Right lobe of liver (tissue), 6 donors: Measurements from ENCODE around the gene QPRT. TPM values are rescaled to one million over a fixed set of nuclear protein-coding genes. Genes with fewer than 3 reads are reported as not detected.

Experiments used
- ATAC-seq, 4 donors: fragments of 200-7000 bp; cut with Tn5 transposase; one replicate each; pipeline ENCODE4 v1.9.1; 2020; ENCODE audit warnings: mild to moderate bottlenecking in 4 of 4, moderate library complexity in 4 of 4
- DNase-seq, 3 donors: peaks; one replicate each; pipeline ENCODE4 v3.0.0-alpha.2; 2020
- H3K27ac ChIP-seq, 3 donors: fragments of 200-600 bp; one replicate each; pipeline ENCODE4 v1.8.0; 2022
- H3K27me3 ChIP-seq, 2 donors: fragments of 200-600 bp; one replicate each; pipeline ENCODE4 v1.8.0; 2022
- H3K36me3 ChIP-seq, 4 donors: fragments of 200-600 bp; sonication (generic) in 1 of 4; one replicate each; pipeline versions ENCODE4 v1.5.1 to v1.8.0; 2017 to 2022; ENCODE audit warnings: control low read depth in 1 of 4
- H3K4me1 ChIP-seq, 4 donors: fragments of 200-600 bp; sonication (generic) in 1 of 4; one replicate each; pipeline versions ENCODE4 v1.5.1 to v1.8.0; 2017 to 2022; ENCODE audit warnings: control low read depth in 1 of 4
- H3K4me3 ChIP-seq, 3 donors: fragments of 200-600 bp; one replicate each; pipeline ENCODE4 v1.8.0; 2022
- H3K9me3 ChIP-seq, 4 donors: fragments of 200-600 bp; sonication (generic) in 1 of 4; one replicate each; pipeline versions ENCODE4 v1.5.1 to v1.8.0; 2017 to 2022; ENCODE audit warnings: control low read depth in 1 of 4
- POLR2A ChIP-seq: fragments of 450-650 bp; IDR thresholded peaks from one replicate; pipeline ENCODE4 v1.6.1; 2017; ENCODE audit warnings: antibody characterized with exemption, mild to moderate bottlenecking
- WGBS: methylation state at CpG from one replicate; pipeline ENCODE4 v1.1.6; 2018; ENCODE audit warnings: low coverage, low lambda C conversion rate; ENCODE audit not compliant: insufficient coverage; ENCODE audit errors: missing lambda C conversion rate; 5-methylcytosine and 5-hydroxymethylcytosine counted together
- intact Hi-C, 2 donors: fragments of 100-400 bp; cut with DNase I; formaldehyde crosslinking; loops; one replicate each; pipeline versions ENCODE4 v1.11.2 to v1.14.1; 2022
- total RNA-seq, 6 experiments: library from RNA; depleted of rRNA in 2 of 6; stranded (reverse); fragments of >200 nt in 2 of 6; fragmentation: NEBNext Ultra II Directional in 3 of 6; extraction: Animal tissue kit (Norgen Biotek cat#: 25700) in 3 of 6; gene quantifications; one replicate each; pipeline versions ENCODE4 v1.1.0 to v1.2.4, GENCODE V29; 2016 to 2023
- TF ChIP-seq, protein P1 (sequence below), 4 donors: fragments of 200-600 bp in 3 of 4; fragments of 450-650 bp in 1 of 4; IDR thresholded peaks; one replicate each; pipeline versions ENCODE4 v1.5.1 to v1.8.0; 2016 to 2022; ENCODE audit warnings: antibody characterized with exemption in 4 of 4, mild to moderate bottlenecking in 2 of 4
- donor health status: DM: no; HTN: yes; CAD: no.
- donor health status: DM: no; HTN: no; CAD: no.
- donor health status: DM: no; HTN: no; CAD: no.
- donor health status: DM: no; HTN: yes; CAD: no.
- donor health status: DM: no; HTN: yes; CAD: no.

Gene QPRT
- total RNA-seq, 6 experiments from 2014 or later = 95.2 to 154 (median 128) TPM

DNA sequence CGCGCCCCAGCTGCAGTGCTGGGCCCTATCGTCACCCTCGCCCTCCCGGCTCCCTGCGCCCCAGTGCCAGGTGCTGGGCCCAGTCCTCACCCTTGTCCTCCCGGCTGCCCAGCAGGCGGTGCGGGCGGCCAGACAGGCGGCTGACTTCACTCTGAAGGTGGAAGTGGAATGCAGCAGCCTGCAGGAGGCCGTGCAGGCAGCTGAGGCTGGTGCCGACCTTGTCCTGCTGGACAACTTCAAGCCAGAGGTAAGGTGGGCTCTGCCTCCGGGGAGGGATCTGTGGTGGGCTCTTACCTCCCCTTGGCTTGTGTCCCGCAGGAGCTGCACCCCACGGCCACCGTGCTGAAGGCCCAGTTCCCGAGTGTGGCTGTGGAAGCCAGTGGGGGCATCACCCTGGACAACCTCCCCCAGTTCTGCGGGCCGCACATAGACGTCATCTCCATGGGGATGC is 17.9 kb downstream of the QPRT start:
- H3K27ac ChIP-seq = no peak overlapping the region
- DNase-seq = no peak
- ATAC-seq = no peak
- no peaks in the 10 kb centered on the region for H3K9me3 ChIP-seq
- peaks cover 0 to 23% (median 0%) of the 10 kb centered on the region in 4 donors for H3K4me1 ChIP-seq
- H3K36me3 ChIP-seq = peaks cover 0 to 5% (median 0%) of the 10 kb centered on the region in 4 donors
- intact Hi-C loops = loop anchor here in 1 of 2 donors (10.0 kb wide), 1 partner anchor 328 kb away; the partner anchor contains the start of gene C16orf92
- WGBS = 95% methylated on average over 9 of the region's 21 CpGs
- no peak overlapping the region for H3K4me3 ChIP-seq
- H3K27me3 ChIP-seq = no peaks in the 10 kb centered on the region
- TF ChIP-seq POLR2A = no peak
- TF ChIP-seq, protein P1, sequence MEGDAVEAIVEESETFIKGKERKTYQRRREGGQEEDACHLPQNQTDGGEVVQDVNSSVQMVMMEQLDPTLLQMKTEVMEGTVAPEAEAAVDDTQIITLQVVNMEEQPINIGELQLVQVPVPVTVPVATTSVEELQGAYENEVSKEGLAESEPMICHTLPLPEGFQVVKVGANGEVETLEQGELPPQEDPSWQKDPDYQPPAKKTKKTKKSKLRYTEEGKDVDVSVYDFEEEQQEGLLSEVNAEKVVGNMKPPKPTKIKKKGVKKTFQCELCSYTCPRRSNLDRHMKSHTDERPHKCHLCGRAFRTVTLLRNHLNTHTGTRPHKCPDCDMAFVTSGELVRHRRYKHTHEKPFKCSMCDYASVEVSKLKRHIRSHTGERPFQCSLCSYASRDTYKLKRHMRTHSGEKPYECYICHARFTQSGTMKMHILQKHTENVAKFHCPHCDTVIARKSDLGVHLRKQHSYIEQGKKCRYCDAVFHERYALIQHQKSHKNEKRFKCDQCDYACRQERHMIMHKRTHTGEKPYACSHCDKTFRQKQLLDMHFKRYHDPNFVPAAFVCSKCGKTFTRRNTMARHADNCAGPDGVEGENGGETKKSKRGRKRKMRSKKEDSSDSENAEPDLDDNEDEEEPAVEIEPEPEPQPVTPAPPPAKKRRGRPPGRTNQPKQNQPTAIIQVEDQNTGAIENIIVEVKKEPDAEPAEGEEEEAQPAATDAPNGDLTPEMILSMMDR (IDR thresholded peaks at IDR 0.05) = no peak

GRCh38 chr16:29697391-29697790 is 18.4 kb downstream of the QPRT start:
- TF ChIP-seq POLR2A = no peak
- TF ChIP-seq, protein P1 (IDR thresholded peaks at IDR 0.05) = no peak
- WGBS = 100% methylated on average over 1 of the region's 7 CpGs
- Histone ChIP-seq H3K27ac (no peak overlapping the region), H3K4me3 (no peak overlapping the region), H3K36me3 (peaks cover 0 to 5% (median 0%) of the 10 kb centered on the region in 4 donors), H3K9me3 (no peaks in the 10 kb centered on the region), H3K4me1 (peaks cover 0 to 23% (median 0%) of the 10 kb centered on the region in 4 donors), H3K27me3 (no peaks in the 10 kb centered on the region)
- no peak for DNase-seq
- intact Hi-C loops = loop anchor here in 1 of 2 donors (10.0 kb wide), 1 partner anchor 327 kb away; the partner anchor contains the start of gene C16orf92
- no peak for ATAC-seq

- no peaks in the 10 kb centered on the region for H3K27me3 ChIP-seq
- intact Hi-C loops = loop anchor here in 1 of 2 donors (10.0 kb wide), 1 partner anchor 327 kb away; the partner anchor contains the start of gene C16orf92
- no peak for ATAC-seq
- H3K27ac ChIP-seq = no peak overlapping the region
- H3K4me1 ChIP-seq = peaks cover 0 to 16% (median 0%) of the 10 kb centered on the region in 4 donors
- TF ChIP-seq POLR2A = no peak
- TF ChIP-seq, protein P1 (IDR thresholded peaks at IDR 0.05) = no peak
- peaks cover 0 to 5% (median 0%) of the 10 kb centered on the region in 4 donors for H3K36me3 ChIP-seq
- no peak overlapping the region for H3K4me3 ChIP-seq
- DNase-seq = no peak
- H3K9me3 ChIP-seq = no peaks in the 10 kb centered on the region
- 69% methylated on average over 2 of the region's 2 CpGs for WGBS
Observed at GRCh38 chr16:29698042-29698441, 19.1 kb downstream of the QPRT start.

- H3K27me3 ChIP-seq = no peaks in the 10 kb centered on the region
- no peak overlapping the region for H3K4me3 ChIP-seq
- H3K36me3 ChIP-seq = peaks cover 0 to 5% (median 0%) of the 10 kb centered on the region in 4 donors
- WGBS = 83% methylated on average over 14 of the region's 17 CpGs
- no peak for DNase-seq
- intact Hi-C loops = loop anchor here in 1 of 2 donors (10.0 kb wide), 1 partner anchor 326 kb away; the partner anchor contains the start of gene C16orf92
- no peaks in the 10 kb centered on the region for H3K9me3 ChIP-seq
- TF ChIP-seq, protein P1 (IDR thresholded peaks at IDR 0.05) = no peak
- TF ChIP-seq POLR2A = no peak
- H3K4me1 ChIP-seq = peaks cover 0 to 10% (median 0%) of the 10 kb centered on the region in 4 donors
- H3K27ac ChIP-seq = no peak overlapping the region
- no peak for ATAC-seq
Observed at GRCh38 chr16:29698484-29699323, 19.7 kb downstream of the QPRT start.
